Left lung (tissue), 10 donors: ENCODE data around the gene MMEL1. TPM values are rescaled to one million over a fixed set of nuclear protein-coding genes. Genes with fewer than 3 reads are reported as not detected.

Experiments used
- ATAC-seq: fragments of 200-7000 bp; cut with Tn5 transposase; one replicate; pipeline ENCODE4 v1.9.1; 2020; ENCODE audit warnings: moderate library complexity
- DNase-seq, 4 donors: peaks; one replicate each; pipeline ENCODE4 v3.0.0-alpha.2; 2013 to 2020
- H3K27ac ChIP-seq, 2 donors: fragments of 200-600 bp; sonication (generic) in 1 of 2; one replicate each; pipeline versions ENCODE4 v1.5.0 to v1.8.0; 2020 to 2021
- H3K27me3 ChIP-seq, 2 donors: fragments of 200-600 bp; sonication (generic) in 1 of 2; one replicate each; pipeline versions ENCODE4 v1.5.0 to v1.8.0; 2020 to 2021
- H3K36me3 ChIP-seq, 2 donors: fragments of 200-600 bp; sonication (generic) in 1 of 2; one replicate each; pipeline versions ENCODE4 v1.5.0 to v1.8.0; 2020 to 2021
- H3K4me1 ChIP-seq, 2 donors: fragments of 200-600 bp; one replicate each; pipeline ENCODE4 v1.8.0; 2021
- H3K4me3 ChIP-seq, 2 donors: fragments of 200-600 bp; sonication (generic) in 1 of 2; one replicate each; pipeline versions ENCODE4 v1.5.0 to v1.8.0; 2020 to 2021; ENCODE audit warnings: mild to moderate bottlenecking in 1 of 2
- H3K9me3 ChIP-seq, 2 donors: fragments of 200-600 bp; sonication (generic) in 1 of 2; one replicate each; pipeline versions ENCODE4 v1.5.0 to v1.8.0; 2020 to 2021
- intact Hi-C, 2 donors: fragments of 100-400 bp; cut with DNase I; formaldehyde crosslinking; loops; one replicate each; pipeline versions ENCODE4 v1.11.2 to v1.14.2; 2022
- polyA plus RNA-seq, 6 donors: library from polyadenylated mRNA; unstranded; fragments of 120-200 nt; gene quantifications; one replicate each; pipeline ENCODE4 v1.2.1, GENCODE V29; 2013; ENCODE audit not compliant: insufficient read length in 6 of 6
- total RNA-seq, 2 donors: library from RNA; stranded (reverse); fragmentation: NEBNext Ultra II Directional; extraction: Animal tissue kit (Norgen Biotek cat#: 25700); gene quantifications; one replicate each; pipeline ENCODE4 v1.2.1, GENCODE V29; 2021
- TF ChIP-seq, protein P1 (sequence below), 2 donors: fragments of 200-600 bp; sonication (generic) in 1 of 2; IDR thresholded peaks; one replicate each; pipeline versions ENCODE4 v1.5.0 to v1.8.0; 2021; ENCODE audit warnings: antibody characterized with exemption in 2 of 2
- donor health status: DM: no; HTN: yes; CAD: no.
- donor health status: DM: no; HTN: no; CAD: no.

Gene MMEL1
- total and polyA plus RNA-seq, 8 donors: 3.4 to 9.1 (median 3.9) TPM

DNA sequence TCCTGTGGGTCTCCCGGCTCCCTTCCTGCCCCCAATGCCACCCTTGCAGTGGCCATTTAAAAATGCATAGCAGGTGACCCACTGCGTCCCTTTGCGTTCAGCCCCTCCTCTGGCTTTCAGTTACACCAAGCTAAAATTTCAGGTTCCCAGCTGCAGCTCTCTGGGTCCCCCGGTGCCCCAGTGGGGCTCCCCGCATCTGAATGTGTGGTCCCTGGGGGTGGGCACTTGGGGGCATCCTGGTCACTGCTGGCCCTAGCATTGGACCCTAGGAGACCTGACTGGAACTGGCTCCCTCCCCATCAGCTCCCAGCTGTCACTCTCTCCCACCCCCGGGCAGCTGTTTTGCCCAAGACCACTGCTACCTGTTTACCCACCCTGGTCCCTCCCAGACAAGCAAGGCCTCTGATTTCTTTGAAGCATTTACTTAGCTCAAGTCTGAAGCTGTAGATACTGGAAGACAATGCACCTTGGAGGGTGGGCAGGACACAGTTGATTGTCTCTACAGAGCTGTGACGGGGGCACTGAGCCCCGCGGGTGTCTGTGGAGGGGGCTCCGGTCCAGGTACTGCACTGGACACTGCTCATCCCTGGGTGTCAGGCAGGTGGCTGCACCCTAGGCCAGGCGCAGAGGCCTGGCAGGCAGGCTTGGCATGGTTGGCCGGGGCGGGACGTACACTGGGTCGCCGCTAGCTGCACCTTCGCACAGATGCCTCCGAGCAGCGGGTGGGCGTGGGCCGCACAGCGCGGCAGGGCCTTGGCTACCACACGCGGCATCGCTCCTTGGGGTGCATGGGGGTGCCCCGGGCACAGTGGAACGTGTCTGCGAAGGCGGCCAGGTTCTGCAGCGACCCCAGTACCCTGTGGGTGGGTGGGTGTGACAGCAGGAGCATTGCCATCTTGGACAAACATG is 42.3 kb downstream of the MMEL1 start:
- DNase-seq (peak in 2 of 4 donors; percentile 29 to 78), ATAC-seq (no peak)
- Histone ChIP-seq H3K36me3 (peaks cover 0 to 17% of the 10 kb centered on the region in 2 donors), H3K9me3 (no peaks in the 10 kb centered on the region), H3K4me1 (peaks cover 3 to 31% of the 10 kb centered on the region in 2 donors), H3K27ac (no peak overlapping the region), H3K27me3 (peaks cover 0 to 10% of the 10 kb centered on the region in 2 donors), H3K4me3 (no peak overlapping the region)
- TF ChIP-seq, protein P1, sequence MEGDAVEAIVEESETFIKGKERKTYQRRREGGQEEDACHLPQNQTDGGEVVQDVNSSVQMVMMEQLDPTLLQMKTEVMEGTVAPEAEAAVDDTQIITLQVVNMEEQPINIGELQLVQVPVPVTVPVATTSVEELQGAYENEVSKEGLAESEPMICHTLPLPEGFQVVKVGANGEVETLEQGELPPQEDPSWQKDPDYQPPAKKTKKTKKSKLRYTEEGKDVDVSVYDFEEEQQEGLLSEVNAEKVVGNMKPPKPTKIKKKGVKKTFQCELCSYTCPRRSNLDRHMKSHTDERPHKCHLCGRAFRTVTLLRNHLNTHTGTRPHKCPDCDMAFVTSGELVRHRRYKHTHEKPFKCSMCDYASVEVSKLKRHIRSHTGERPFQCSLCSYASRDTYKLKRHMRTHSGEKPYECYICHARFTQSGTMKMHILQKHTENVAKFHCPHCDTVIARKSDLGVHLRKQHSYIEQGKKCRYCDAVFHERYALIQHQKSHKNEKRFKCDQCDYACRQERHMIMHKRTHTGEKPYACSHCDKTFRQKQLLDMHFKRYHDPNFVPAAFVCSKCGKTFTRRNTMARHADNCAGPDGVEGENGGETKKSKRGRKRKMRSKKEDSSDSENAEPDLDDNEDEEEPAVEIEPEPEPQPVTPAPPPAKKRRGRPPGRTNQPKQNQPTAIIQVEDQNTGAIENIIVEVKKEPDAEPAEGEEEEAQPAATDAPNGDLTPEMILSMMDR (IDR thresholded peaks at IDR 0.05): no peak
- intact Hi-C loops: no loop called here

DNA sequence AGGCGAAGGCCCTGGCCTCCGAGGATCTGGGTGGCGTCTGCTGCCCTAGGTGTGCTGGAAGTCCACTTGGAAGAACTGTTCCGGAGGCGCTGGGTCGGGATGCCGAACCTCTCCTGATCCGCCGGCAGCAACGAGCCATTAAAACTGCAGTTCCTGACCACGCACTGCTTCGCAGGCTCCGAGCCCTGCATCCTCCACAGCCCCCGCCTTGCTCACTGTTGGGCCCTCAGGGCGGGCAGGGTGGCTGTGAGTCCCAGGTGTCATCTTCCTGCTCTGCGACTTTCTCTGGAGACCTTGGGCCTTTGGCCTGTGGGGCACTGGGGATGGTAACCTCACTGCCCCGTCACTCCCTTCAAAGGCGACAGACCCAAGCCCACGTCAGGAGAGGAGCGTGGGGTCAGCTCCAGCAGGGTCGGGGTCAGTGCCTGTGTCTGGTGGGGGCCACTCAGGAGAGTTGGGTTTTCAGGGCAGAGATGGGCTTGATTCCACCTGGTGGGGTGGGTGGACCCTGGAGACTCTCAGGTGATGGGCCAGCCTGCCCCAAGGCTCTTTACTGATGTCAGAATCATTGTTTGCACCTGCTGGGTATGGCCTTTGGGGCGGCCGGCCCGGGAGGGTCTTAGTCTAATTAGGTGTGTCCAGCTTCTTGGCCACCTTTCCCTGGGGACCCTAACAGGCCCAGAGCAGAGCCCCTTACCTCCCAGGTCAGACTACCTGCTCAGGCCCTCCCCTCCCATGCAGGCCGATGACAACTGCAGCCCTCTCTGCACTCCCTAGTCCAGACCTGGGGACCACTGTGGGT is 43.2 kb downstream of the MMEL1 start:
- intact Hi-C loops: no loop called here
- peaks cover 11 to 40% of the 10 kb centered on the region in 2 donors for H3K4me1 ChIP-seq
- peaks cover 0 to 17% of the 10 kb centered on the region in 2 donors for H3K36me3 ChIP-seq
- H3K27me3 ChIP-seq: peaks cover 0 to 10% of the 10 kb centered on the region in 2 donors
- H3K27ac ChIP-seq: no peak overlapping the region
- no peak overlapping the region for H3K4me3 ChIP-seq
- no peak for ATAC-seq
- peak in 1 of 4 donors; percentile 75 for DNase-seq
- TF ChIP-seq, protein P1 (IDR thresholded peaks at IDR 0.05): no peak
- H3K9me3 ChIP-seq: no peaks in the 10 kb centered on the region

DNA sequence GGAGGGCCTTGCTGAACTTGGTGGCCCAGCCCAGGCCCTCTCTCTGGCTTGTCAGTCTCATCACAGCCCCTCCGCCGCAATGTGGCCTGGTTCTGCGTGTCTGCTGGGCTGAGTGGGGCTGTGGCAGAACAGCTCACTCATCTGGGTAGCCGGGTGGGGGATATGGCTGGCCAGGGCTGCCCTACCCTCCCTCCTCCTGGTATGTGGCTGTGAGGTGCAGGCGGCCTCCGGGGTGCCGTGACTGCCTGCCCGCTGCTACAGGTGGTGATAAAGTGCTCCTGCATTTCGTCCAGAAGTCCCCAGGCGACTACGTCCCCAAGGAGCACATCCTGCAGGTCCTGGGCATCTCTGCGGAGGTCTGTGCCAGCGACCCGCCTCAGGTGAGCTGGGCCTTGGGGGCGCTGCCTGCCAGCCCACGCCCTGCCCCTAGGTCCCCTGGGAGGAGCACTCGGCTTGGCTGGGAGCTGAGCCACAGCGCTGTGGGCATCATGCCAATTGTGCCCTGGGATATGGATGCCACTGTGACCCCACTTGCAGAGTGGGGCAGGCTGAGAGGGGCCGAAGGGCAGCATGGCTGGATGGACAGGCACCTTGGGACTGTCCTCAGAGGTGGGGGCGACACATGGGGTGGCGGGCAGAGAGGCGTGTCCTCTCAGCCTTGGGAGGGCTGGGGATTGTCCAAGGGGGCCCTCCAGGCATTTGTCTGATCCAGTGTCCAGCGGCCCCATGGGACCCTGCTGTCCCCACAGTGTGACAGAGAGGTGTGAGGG is 44.0 kb downstream of the MMEL1 start:
- H3K9me3 ChIP-seq: no peaks in the 10 kb centered on the region

DNA sequence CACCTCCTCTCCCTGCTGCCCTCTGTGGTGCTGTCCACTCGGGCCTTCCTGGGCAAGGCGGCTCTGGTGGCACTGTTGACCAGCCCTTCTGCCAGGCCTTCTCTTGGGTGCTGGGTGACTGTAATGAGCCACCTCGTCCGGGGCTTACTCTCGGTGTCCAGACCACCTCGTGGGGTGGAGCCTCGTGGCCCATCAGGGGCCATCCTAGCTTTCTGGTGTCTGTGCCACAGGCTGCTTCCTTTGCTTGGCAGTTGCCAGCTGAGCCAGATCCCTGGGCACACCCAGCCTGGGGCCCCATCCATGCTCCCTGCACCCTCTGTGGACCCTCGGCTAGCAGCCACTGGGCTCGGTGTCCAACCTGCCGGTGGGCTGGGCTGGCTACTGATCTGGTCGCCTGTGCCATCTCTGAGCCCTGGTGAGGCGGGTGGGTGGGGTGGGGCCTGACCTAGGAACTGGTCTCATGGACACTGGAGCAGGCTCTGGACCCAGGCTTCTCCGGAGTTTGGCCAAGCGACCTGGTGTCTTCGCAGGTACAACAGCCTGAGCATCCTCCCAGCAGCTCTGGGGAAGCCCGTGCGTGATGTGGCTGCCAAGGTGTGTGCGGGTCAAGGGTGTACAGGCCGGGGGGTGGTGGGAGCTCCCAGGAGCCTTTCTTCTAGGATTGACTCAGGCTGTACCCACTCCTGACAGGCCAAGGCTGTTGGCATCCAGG is 44.8 kb downstream of the MMEL1 start:
- intact Hi-C loops: no loop called here
- no peak overlapping the region for H3K27ac ChIP-seq
- peaks cover 21 to 41% of the 10 kb centered on the region in 2 donors for H3K4me1 ChIP-seq
- peaks cover 0 to 10% of the 10 kb centered on the region in 2 donors for H3K27me3 ChIP-seq
- H3K4me3 ChIP-seq: peak overlapping the region; percentile 75 to 82
- TF ChIP-seq, protein P1 (IDR thresholded peaks at IDR 0.05): no peak
- no peak for ATAC-seq
- DNase-seq: peak in 1 of 4 donors; percentile 79
- no peaks in the 10 kb centered on the region for H3K9me3 ChIP-seq
- H3K36me3 ChIP-seq: peaks cover 0 to 17% of the 10 kb centered on the region in 2 donors

More for the DNA sequence above, 44.0 kb downstream of the MMEL1 start:
- TF ChIP-seq, protein P1 (IDR thresholded peaks at IDR 0.05): no peak
- peaks cover 0 to 10% of the 10 kb centered on the region in 2 donors for H3K27me3 ChIP-seq
- peak in 1 of 4 donors; percentile 79 for DNase-seq
- intact Hi-C loops: no loop called here
- peaks cover 16 to 41% of the 10 kb centered on the region in 2 donors for H3K4me1 ChIP-seq
- no peak overlapping the region for H3K4me3 ChIP-seq
- no peak for ATAC-seq
- peaks cover 0 to 17% of the 10 kb centered on the region in 2 donors for H3K36me3 ChIP-seq
- no peak overlapping the region for H3K27ac ChIP-seq
